Kidney (tissue), 14 donors: ENCODE measurements around the gene SYNE1. TPM values are rescaled to one million over a fixed set of nuclear protein-coding genes. Genes with fewer than 3 reads are reported as not detected.
"Not testable (repeated sequence)": the region's sequence is repeated elsewhere in the genome, so short reads cannot be mapped to it uniquely, and the experiment has no call there.

Source experiments
- DNase-seq, 5 donors: peaks; one replicate each; pipeline ENCODE4 v3.0.0-alpha.2; 2013 to 2020
- FAIRE-seq: peaks from 2 replicates; lab custom pipeline; 2012; peaks lifted over from hg19 to GRCh38; lab: Jason Lieb, UNC
- H3K27ac ChIP-seq, 2 donors: one replicate each; pipeline ENCODE4 v1.7.0; 2013; ENCODE audit warnings: low read depth in 2 of 2, low read length in 2 of 2, inconsistent platforms in 1 of 2
- H3K27me3 ChIP-seq: one replicate; pipeline ENCODE4 v1.7.1; 2013; ENCODE audit warnings: low read length, inconsistent platforms; ENCODE audit not compliant: control insufficient read depth, insufficient read depth
- H3K36me3 ChIP-seq, 3 donors: one replicate each; pipeline versions ENCODE4 v1.7.0 to v1.7.1; 2013; ENCODE audit warnings: low read length in 3 of 3, control low read depth in 1 of 3, inconsistent platforms in 1 of 3; ENCODE audit not compliant: insufficient read depth in 3 of 3, control insufficient read depth in 2 of 3
- H3K4me1 ChIP-seq, 3 donors: one replicate each; pipeline versions ENCODE4 v1.7.0 to v1.7.1; 2013; ENCODE audit warnings: low read length in 3 of 3, inconsistent platforms in 1 of 3, low read depth in 1 of 3; ENCODE audit not compliant: control insufficient read depth in 2 of 3, insufficient read depth in 2 of 3
- H3K4me3 ChIP-seq, 3 donors: one replicate each; pipeline versions ENCODE4 v1.7.0 to v1.8.1; 2013; ENCODE audit warnings: low read length in 3 of 3, control low read depth in 1 of 3, inconsistent platforms in 1 of 3
- H3K9ac ChIP-seq, 3 donors: one replicate each; pipeline versions ENCODE4 v1.7.0 to v1.7.1; 2013; ENCODE audit warnings: low read length in 3 of 3, control low read depth in 1 of 3, inconsistent platforms in 1 of 3
- H3K9me3 ChIP-seq, 3 donors: one replicate each; pipeline versions ENCODE4 v1.7.0 to v1.7.1; 2013; ENCODE audit warnings: low read length in 3 of 3, control low read depth in 1 of 3, inconsistent platforms in 1 of 3; ENCODE audit not compliant: control insufficient read depth in 2 of 3, insufficient read depth in 1 of 3
- CTCF ChIP-seq: IDR thresholded peaks from 3 replicates; pipeline ENCODE4 v1.5.1; 2012; ENCODE audit warnings: mild to moderate bottlenecking, moderate library complexity, borderline replicate concordance; ENCODE audit not compliant: insufficient read depth; ENCODE audit errors: extremely low read depth
- intact Hi-C: fragments of 100-400 bp; cut with DNase I; formaldehyde crosslinking; loops from one replicate; pipeline ENCODE4 v1.11.1; 2022
- polyA plus RNA-seq: library from polyadenylated mRNA; stranded (reverse); fragments of 350-450 nt; fragmentation: Illumina TruSeq; extraction: RNeasy Lipid Tissue Mini Kit (QIAGEN cat#74804); gene quantifications from one replicate; pipeline ENCODE4 v1.2.3, GENCODE V29; 2014; ENCODE audit warnings: low read depth, low replicate concordance; ENCODE audit not compliant: insufficient read depth
- total RNA-seq: library from RNA; stranded (reverse); fragmentation: NEBNext Ultra II Directional; extraction: Animal tissue kit (Norgen Biotek cat#: 25700); gene quantifications from one replicate; pipeline ENCODE4 v1.2.1, GENCODE V29; 2021
- donor health status: control.
- donor health status: control.
- donor health status: control.
- donor health status: control.
- donor health status: control.
- donor health status: DM: yes; HTN: yes; CAD: no.
- donor health status: Normal renal cell carcinoma (clear cell type).

The SYNE1 gene
- total and polyA plus RNA-seq, 2 donors from 2014 or later = 47.8 to 216 TPM

- H3K4me3 ChIP-seq = no peak overlapping the region
- no peak overlapping the region for H3K27ac ChIP-seq
- no peaks in the 10 kb centered on the region for H3K36me3 ChIP-seq
- H3K9me3 ChIP-seq = no peaks in the 10 kb centered on the region
- H3K4me1 ChIP-seq = no peaks in the 10 kb centered on the region
- H3K9ac ChIP-seq = no peak overlapping the region
- no peak for TF ChIP-seq CTCF
- FAIRE-seq (no peak), DNase-seq (peak in 4 of 5 donors; percentile 50 to 80 (median 56))
- no peaks in the 10 kb centered on the region for H3K27me3 ChIP-seq
- intact Hi-C loops = no loop called here
These were observed 551.7 kb downstream of the SYNE1 start for GRCh38 chr6:152085451-152085921.

- no peak for TF ChIP-seq CTCF
- FAIRE-seq = no peak
- H3K27ac ChIP-seq = no peak overlapping the region
- intact Hi-C loops = no loop called here
- no peaks in the 10 kb centered on the region for H3K27me3 ChIP-seq
- peaks cover 0 to 13% (median 0%) of the 10 kb centered on the region in 3 donors for H3K9me3 ChIP-seq
- H3K4me3 ChIP-seq = no peak overlapping the region
- no peak overlapping the region for H3K9ac ChIP-seq
- no peaks in the 10 kb centered on the region for H3K36me3 ChIP-seq
- DNase-seq = no peak
- H3K4me1 ChIP-seq = no peaks in the 10 kb centered on the region
These were observed 558.4 kb downstream of the SYNE1 start for GRCh38 chr6:152078804-152079203.

- no peak for FAIRE-seq
- TF ChIP-seq CTCF = no peak
- no peak overlapping the region for H3K4me3 ChIP-seq
These were observed 559.2 kb downstream of the SYNE1 start for GRCh38 chr6:152078001-152078400.

GRCh38 chr6:152076242-152076641 lies 560.9 kb downstream of the SYNE1 start:
- H3K9ac ChIP-seq, H3K4me3 ChIP-seq, H3K27ac ChIP-seq, H3K4me1 ChIP-seq, FAIRE-seq, H3K27me3 ChIP-seq, H3K36me3 ChIP-seq, DNase-seq, intact Hi-C loops: not testable (repeated sequence)
- H3K9me3 ChIP-seq = peaks cover 0 to 13% (median 0%) of the 10 kb centered on the region in 3 donors

More at GRCh38 chr6:152078001-152078400, 559.2 kb downstream of the SYNE1 start:
- Histone ChIP-seq H3K9me3 (peaks cover 0 to 13% (median 0%) of the 10 kb centered on the region in 3 donors), H3K4me1 (no peaks in the 10 kb centered on the region), H3K9ac (no peak overlapping the region), H3K27ac (no peak overlapping the region), H3K27me3 (no peaks in the 10 kb centered on the region), H3K36me3 (no peaks in the 10 kb centered on the region)
- no peak for DNase-seq
- intact Hi-C loops = no loop called here
